Cardiac fibroblast (primary cell): ENCODE measurements around the gene ATP2B2.

ENCODE experiments used
- DNase-seq, 2 donors: peaks; one replicate each; pipeline versions ENCODE4 v3.0.0 to v3.0.0-alpha.2; 2010; ENCODE audit warnings: low read depth in 2 of 2
- H3K4me3 ChIP-seq, 2 donors: replicated peaks in 1 of 2; 1 replicate in 1 of 2; 2 replicates in 1 of 2; pipeline ENCODE4 v1.5.1; 2011; ENCODE audit warnings: low read depth in 2 of 2, low read length in 2 of 2, mild to moderate bottlenecking in 2 of 2, moderate library complexity in 1 of 2
- CTCF ChIP-seq: IDR thresholded peaks from one replicate; pipeline ENCODE4 v1.5.1; 2011; ENCODE audit warnings: low read depth, mild to moderate bottlenecking, low read length, inconsistent platforms

The ATP2B2 gene

GRCh38 chr3:10327592-10327991 is 177.8 kb downstream of the ATP2B2 start:
- DNase-seq, result no peak
- no peak overlapping the region for H3K4me3 ChIP-seq
- no peak for TF ChIP-seq CTCF

- peak; percentile 28 for TF ChIP-seq CTCF
- no peak for DNase-seq
- no peak overlapping the region for H3K4me3 ChIP-seq
These were observed 183.1 kb downstream of the ATP2B2 start for GRCh38 chr3:10322352-10322710.

- no peak for TF ChIP-seq CTCF
- no peak overlapping the region for H3K4me3 ChIP-seq
- no peak for DNase-seq
These were observed 183.6 kb downstream of the ATP2B2 start for GRCh38 chr3:10321630-10322351.

GRCh38 chr3:10320320-10320677 is 185.1 kb downstream of the ATP2B2 start:
- no peak for DNase-seq
- H3K4me3 ChIP-seq, result peak overlapping the region; percentile 91 to 99
- TF ChIP-seq CTCF, result no peak

- DNase-seq, result peak in 1 of 2 donors; percentile 22
- no peak for TF ChIP-seq CTCF
- peak overlapping the region; percentile 91 to 99 for H3K4me3 ChIP-seq
These were observed 185.6 kb downstream of the ATP2B2 start for GRCh38 chr3:10319804-10320203.

GRCh38 chr3:10319251-10319650 is 186.1 kb downstream of the ATP2B2 start:
- no peak for TF ChIP-seq CTCF
- peak overlapping the region in 1 of 2 donors; percentile 99 for H3K4me3 ChIP-seq
- DNase-seq, result no peak

GRCh38 chr3:10317961-10318350 is 187.4 kb downstream of the ATP2B2 start:
- no peak for DNase-seq
- TF ChIP-seq CTCF, result no peak
- H3K4me3 ChIP-seq, result no peak overlapping the region
